Gastroesophageal sphincter (tissue), 2 donors: Measurements from ENCODE around the gene VIM.

Experiments used
- EP300 ChIP-seq: sonication (generic); formaldehyde crosslinking; IDR thresholded peaks from one replicate; pipeline ENCODE4 v1.6.1; 2017; ENCODE audit warnings: antibody characterized with exemption, mild to moderate bottlenecking
- POLR2A ChIP-seq, 2 donors: fragments of 450-650 bp; IDR thresholded peaks; one replicate each; pipeline ENCODE4 v1.6.1; 2017; ENCODE audit warnings: antibody characterized with exemption in 2 of 2, mild to moderate bottlenecking in 2 of 2, moderate library complexity in 1 of 2
- POLR2AphosphoS5 ChIP-seq: sonication (generic); formaldehyde crosslinking; IDR thresholded peaks from one replicate; pipeline ENCODE4 v1.6.1; 2017; ENCODE audit warnings: antibody characterized with exemption

GRCh38 chr10:17239345-17240085, 11.5 kb downstream of the VIM start:
- TF ChIP-seq POLR2AphosphoS5 (no peak), EP300 (no peak), POLR2A (IDR thresholded peaks at IDR 0.05) (no peak)
